ENCODE measurements around the gene FNDC11.
"Not testable (repeated sequence)": the region's sequence is repeated elsewhere in the genome, so short reads cannot be mapped to it uniquely, and the experiment has no call there.

FNDC11 gene

GRCh38 chr20:63567386-63568169, 13.6 kb downstream of the FNDC11 start:
- peak; percentile 18 for DNase-seq (ENCODE audit: low read depth)

GRCh38 chr20:63568170-63568981, 14.4 kb downstream of the FNDC11 start:
- no peak for DNase-seq (ENCODE audit: low read depth)

DNA sequence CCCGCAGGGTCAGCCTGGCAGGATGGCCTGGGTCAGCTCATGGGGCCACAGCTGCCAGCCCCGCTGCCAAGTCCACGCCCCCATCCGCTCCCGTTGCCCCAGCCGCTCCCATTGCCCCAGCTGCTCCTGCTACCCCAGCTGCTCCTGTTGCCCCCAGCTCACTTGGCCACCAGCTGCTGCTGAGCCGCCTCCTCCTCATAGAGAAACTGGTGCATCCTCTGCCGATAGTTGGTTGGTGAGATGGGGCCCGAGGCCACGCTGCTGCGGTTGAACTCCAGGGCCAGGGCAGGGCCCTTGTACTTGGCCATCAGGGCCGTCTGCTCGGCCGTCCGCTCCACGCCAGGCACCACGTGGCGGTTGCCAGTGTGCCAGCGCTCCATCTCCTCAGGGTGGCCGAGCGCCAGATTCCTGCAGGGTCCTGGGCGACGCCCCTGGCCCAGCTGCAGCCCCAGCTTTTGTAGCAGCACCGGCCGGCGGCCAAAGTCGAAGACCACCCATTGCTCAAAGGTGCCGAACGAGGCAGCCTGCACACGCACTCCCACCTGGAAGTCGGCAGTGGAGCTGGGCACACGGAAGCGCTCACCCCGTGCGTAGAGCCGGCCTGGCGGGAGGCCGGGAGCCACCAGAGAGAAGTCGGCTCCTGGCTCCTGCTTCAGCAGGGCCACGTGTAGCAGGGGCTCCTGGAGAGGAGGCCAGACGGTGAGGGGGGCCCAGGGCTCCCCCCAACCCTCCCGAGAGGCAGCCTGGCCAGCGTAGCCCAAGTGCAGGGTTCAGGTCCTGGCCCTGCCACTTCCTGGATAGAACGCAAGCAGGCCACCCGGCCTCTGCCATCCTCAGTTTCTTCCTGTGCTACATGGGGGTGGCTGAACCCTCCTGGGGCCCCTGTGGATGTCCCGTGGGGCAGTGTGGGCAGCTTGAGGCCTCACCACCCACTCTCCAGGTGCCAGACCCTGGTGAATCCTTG, 15.3 kb downstream of the FNDC11 start:
- no peak for DNase-seq (ENCODE audit: low read depth)

GRCh38 chr20:63570281-63571086, 16.5 kb downstream of the FNDC11 start:
- no peak for DNase-seq (ENCODE audit: low read depth)

GRCh38 chr20:63571087-63571478, 17.1 kb downstream of the FNDC11 start:
- not testable (repeated sequence) for DNase-seq (ENCODE audit: low read depth)

DNA sequence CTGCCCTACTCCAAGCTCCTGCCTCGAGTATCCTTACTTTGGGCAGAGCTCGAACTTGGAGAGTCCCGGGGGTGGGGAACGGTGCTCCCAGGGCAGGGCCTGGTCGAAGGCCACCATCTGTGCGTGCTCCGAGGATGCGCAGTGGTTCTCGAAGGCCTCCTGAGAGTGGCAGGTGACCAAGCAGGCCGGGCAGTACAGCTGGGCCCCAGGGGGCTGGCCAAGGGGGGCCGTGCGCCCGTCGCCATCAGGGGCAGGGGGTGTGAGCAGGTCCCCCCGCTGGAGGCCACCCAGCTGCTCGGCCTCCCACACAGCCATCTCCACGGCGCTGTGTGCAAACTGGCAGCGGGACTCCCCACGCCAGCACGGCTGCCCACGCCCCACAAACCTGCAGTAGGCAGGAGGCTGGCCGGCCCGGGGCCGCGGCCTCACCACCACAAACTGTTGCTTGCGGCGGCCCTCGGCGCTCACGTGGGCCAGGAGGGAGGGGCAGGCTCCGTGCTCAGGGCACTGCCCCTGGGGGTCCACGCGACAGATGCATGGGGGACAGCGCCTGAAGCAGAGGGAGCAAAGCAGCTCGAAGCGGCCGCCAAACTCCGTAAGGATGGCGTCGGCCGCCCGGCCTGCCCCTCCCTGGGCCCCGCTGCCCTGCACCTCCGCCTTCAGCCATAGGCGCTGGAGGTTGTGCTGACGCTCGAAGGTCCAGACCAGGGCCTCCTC, 18.3 kb downstream of the FNDC11 start:
- no peak for DNase-seq (ENCODE audit: low read depth)

- no peak for DNase-seq (ENCODE audit: low read depth)
Observed at GRCh38 chr20:63572788-63573646, 19.1 kb downstream of the FNDC11 start.

DNA sequence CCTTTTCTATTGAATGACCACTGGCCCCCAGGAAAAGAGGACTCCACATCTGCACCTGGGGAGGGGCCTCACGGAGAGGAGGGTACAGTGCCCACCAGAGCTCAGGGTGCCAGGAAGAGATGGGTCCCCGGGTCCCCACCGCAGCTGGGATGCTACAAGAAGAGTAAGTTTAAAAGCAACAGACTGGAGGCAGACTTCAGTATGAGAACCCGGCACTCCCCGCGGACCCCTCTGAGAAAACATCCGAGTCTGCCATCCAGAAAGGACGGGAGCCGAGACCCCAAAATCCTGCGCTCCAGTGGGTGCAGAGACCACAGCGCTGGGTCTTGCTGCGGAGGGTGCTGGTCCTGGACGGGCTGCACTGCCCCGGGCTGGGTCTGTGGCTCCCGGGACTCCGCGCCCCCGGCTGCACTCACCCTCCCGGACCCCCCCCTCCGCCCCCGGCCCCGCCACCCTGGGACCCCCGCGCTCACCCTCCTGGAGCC, 19.7 kb downstream of the FNDC11 start:
- DNase-seq (ENCODE audit: low read depth), result no peak

DNA sequence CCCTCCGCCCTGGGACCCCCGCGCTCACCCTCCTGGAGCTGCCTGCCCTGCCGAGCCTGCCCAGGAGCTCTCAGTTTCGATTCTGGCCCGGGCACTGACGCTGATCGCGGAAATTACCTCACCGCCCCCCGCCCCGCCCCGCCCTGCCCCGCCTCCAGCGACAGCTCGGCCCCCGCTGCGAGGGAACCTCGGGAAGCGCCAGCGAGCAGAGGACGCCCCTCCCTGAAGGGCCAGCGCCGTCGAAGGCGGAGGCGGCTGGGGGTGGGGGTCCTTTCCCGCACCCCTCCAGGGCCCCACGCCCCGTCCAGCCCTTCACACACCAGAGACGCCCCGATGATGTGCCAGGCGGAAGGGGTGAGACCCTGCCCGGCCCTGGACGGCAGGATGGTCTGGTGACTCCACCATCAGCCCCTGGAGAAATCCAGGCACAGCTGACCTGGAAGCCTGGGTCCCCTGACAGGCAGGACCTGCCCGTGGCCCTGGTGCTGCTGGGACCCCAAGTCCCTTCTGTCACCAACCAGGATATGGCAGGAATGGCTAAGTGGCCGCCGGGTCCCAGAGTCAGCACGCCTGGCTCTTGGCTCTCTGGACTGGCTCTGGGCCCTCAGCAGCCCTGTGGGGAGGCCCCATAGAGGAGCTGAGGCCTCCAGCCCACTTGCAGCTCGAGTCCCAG, 20.3 kb downstream of the FNDC11 start, which contains the start of gene HELZ2:
Gene HELZ2 (minus strand): TSS at position 84 of the 673 bp plus-strand sequence. CDS start 1,854 bp downstream, outside the sequence.
- peak; percentile 27 for DNase-seq (ENCODE audit: low read depth)

DNA sequence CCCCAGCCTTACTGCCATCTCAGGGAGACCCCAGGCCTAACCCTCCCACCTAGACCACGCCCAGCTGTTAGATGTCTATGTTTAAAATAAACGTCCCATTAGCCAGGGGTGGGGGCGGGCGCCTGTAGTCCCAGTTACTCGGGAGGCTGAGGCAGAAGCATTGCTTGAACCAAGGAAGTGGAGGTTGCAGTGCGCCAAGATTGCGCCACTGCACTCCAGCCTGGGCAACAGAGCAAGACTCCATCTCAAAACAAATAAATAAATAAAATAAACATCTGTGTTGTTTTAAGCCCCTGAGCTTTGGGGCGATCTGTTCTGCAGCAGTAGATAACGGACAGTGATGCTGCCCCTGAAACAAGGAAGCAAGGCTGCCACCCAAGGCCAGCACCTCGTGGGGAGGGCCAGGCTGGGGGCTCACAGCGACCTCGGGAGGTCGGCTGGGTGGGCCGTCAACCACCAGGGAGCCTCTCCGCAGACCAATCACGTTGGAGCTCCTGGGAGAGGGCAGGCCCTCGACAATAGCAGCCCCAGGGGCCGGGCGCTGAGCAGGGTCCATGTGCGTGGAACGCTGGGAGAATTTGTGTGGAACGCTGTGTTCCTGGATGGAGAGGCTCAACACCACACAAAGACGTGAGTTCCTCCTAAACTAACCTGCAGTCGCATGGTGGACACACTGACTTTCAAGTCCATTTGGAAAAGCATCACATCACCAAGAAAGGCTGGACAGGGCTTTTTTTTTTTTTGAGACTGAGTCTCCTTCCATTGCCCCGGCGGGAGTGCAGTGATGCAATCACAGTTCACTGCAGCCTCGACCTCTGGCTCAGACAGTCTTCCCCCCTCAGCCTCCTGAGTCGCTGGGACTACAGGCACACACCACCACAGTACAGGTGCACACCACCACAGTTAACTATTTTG, 21.1 kb downstream of the FNDC11 start:
- no peak for DNase-seq (ENCODE audit: low read depth)

- no peak for DNase-seq (ENCODE audit: low read depth)
Observed at GRCh38 chr20:63576311-63576710, 22.4 kb downstream of the FNDC11 start.

DNA sequence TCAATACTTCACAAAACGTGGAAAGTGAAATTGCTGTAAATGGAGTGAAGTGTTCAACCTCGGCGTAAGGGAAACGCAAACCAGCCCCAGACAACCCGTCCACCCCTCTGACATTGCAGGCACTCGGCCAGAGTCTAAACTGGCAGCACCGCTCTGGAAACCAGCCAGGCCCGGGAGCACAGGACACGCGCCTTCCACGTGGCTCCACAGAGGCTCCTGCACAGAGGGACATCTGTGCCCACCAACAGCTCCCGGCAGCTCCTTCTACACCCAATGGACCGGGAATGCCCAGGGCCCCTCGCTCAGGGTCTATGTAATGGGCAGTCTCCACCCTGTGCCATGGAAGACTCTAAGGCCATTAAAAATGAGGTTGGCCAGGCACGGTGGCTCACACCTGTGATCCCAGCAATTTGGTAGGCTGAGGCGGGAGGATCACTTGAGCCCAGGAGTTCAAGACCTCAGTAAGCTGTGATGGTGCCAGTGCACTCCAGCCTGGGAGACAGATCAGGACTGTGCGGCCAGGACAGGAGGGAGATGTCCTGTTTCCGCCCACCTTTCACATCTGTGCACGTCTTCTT, 23.4 kb downstream of the FNDC11 start:
- DNase-seq (ENCODE audit: low read depth), result no peak

GRCh38 chr20:63578224-63579016, 24.5 kb downstream of the FNDC11 start:
- no peak for DNase-seq (ENCODE audit: low read depth)

GRCh38 chr20:63579017-63579694, 25.2 kb downstream of the FNDC11 start:
- DNase-seq (ENCODE audit: low read depth), result no peak

DNA sequence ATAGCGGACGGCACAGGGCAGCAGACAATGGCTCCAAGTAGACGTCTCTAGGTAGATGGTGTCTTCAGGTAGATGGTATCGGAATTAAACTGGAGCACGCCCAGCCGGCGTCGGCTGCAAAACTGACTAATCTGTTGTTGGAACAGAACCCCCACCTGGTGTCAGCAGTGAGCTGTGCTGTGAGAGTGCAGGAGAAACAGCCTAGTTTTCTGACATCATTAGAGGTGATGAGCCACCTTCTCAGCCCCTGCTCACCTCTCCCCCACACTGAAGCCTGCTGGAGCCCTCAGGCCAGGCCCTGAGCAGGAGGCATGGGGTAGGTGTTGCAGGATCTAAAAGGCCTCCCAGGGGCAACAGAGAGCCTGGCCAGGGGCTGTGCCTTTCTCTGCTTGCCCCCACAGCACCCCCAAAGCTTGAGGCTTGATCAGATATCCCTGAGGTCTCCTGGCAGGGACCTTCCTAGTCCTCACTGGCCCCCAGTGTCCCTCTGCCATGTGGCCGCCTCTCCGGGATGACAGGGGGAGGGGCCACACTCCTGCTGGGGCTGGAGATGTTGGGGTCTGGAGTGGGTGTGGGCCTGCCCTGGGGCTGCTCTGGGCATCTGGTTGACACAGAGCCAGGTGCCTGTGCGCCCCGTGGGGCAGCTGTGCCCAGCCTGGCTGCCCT, 27.0 kb downstream of the FNDC11 start:
- DNase-seq (ENCODE audit: low read depth), result peak; percentile 59
